ENCODE data around the gene QKI.

QKI gene

GRCh38 chr6:163501026-163501425 is 86.5 kb downstream of the QKI start:
- H3K9me3 Mint-ChIP-seq = peaks cover 89% of the 10 kb centered on the region
- no peak for TF ChIP-seq CTCF (IDR thresholded peaks at IDR 0.05)
- H3K27me3 Mint-ChIP-seq (ENCODE audit: low read depth, poor library complexity) = no peaks in the 10 kb centered on the region
- H3K27ac Mint-ChIP-seq = no peak overlapping the region
- H3K4me1 Mint-ChIP-seq = no peaks in the 10 kb centered on the region
- no peak overlapping the region for H3K4me3 Mint-ChIP-seq
- DNase-seq = no peak
- H3K36me3 Mint-ChIP-seq (ENCODE audit: low read depth) = peaks cover 95% of the 10 kb centered on the region

GRCh38 chr6:163501439-163501838 is 86.9 kb downstream of the QKI start:
- H3K27ac Mint-ChIP-seq = no peak overlapping the region
- H3K4me3 Mint-ChIP-seq = no peak overlapping the region
- peaks cover 95% of the 10 kb centered on the region for H3K36me3 Mint-ChIP-seq (ENCODE audit: low read depth)
- H3K27me3 Mint-ChIP-seq (ENCODE audit: low read depth, poor library complexity) = no peaks in the 10 kb centered on the region
- DNase-seq = no peak
- TF ChIP-seq CTCF (IDR thresholded peaks at IDR 0.05) = no peak
- peaks cover 90% of the 10 kb centered on the region for H3K9me3 Mint-ChIP-seq
- no peaks in the 10 kb centered on the region for H3K4me1 Mint-ChIP-seq

GRCh38 chr6:163504984-163505640 is 90.6 kb downstream of the QKI start:
- Mint-ChIP-seq H3K36me3 (ENCODE audit: low read depth) (peaks cover 85% of the 10 kb centered on the region), H3K4me3 (no peak overlapping the region), H3K27me3 (ENCODE audit: low read depth, poor library complexity) (no peaks in the 10 kb centered on the region), H3K4me1 (no peaks in the 10 kb centered on the region), H3K9me3 (peaks cover 83% of the 10 kb centered on the region), H3K27ac (no peak overlapping the region)
- DNase-seq = no peak
- no peak for TF ChIP-seq CTCF (IDR thresholded peaks at IDR 0.05)

DNA sequence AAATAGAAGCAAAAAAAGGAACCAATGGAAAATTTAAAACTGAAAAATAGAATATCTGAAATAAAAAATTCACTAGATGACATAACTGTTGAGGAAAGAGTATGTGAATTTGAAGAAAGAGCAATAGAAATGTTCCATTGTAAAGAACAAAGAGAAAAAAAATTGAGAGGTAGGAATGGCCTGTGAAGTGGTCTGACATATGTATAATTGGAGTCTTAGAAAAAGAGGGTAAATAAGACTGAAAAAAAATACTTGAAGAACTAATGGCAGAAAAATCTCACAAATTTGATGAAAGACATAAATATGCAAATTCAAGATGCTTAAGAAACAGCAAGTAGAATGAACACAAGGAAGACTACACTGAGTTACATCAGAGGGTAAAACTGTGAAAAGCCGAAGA is 93.4 kb downstream of the QKI start:
- no peak overlapping the region for H3K27ac Mint-ChIP-seq

DNA sequence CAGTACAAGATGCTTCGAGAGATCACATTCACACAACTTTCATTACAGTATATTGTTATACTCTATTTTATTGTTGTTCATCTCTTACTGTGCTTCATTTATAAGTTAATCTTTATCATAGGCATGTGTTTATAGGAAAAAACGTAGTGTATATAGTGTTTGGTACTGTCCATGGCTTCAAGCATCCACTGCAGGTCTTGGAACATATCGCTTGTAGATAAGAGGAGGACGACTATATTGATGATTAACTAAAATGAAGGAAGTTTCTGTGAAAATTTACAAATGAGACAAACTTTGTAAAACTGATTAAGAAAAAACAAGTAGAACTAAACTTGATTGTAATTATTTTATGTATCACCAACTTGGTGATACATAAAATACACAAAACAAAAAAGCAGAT is 98.5 kb downstream of the QKI start:
- DNase-seq = no peak
- TF ChIP-seq CTCF (IDR thresholded peaks at IDR 0.05) = no peak
- H3K9me3 Mint-ChIP-seq = peaks cover 9% of the 10 kb centered on the region
- no peak overlapping the region for H3K4me3 Mint-ChIP-seq
- H3K4me1 Mint-ChIP-seq = no peaks in the 10 kb centered on the region
- H3K36me3 Mint-ChIP-seq (ENCODE audit: low read depth) = peaks cover 25% of the 10 kb centered on the region
- H3K27ac Mint-ChIP-seq = no peak overlapping the region
- H3K27me3 Mint-ChIP-seq (ENCODE audit: low read depth, poor library complexity) = no peaks in the 10 kb centered on the region

More for the DNA sequence above, 93.4 kb downstream of the QKI start:
- no peak for TF ChIP-seq CTCF (IDR thresholded peaks at IDR 0.05)
- Mint-ChIP-seq H3K4me1 (no peaks in the 10 kb centered on the region), H3K27me3 (ENCODE audit: low read depth, poor library complexity) (no peaks in the 10 kb centered on the region), H3K9me3 (peaks cover 57% of the 10 kb centered on the region), H3K36me3 (ENCODE audit: low read depth) (peaks cover 60% of the 10 kb centered on the region), H3K4me3 (no peak overlapping the region)
- DNase-seq = no peak

GRCh38 chr6:163513570-163514166 is 99.2 kb downstream of the QKI start:
- Mint-ChIP-seq H3K4me3 (no peak overlapping the region), H3K27ac (peak overlapping the region; percentile 22), H3K4me1 (no peaks in the 10 kb centered on the region), H3K36me3 (ENCODE audit: low read depth) (peaks cover 21% of the 10 kb centered on the region), H3K27me3 (ENCODE audit: low read depth, poor library complexity) (no peaks in the 10 kb centered on the region), H3K9me3 (peaks cover 5% of the 10 kb centered on the region)
- no peak for TF ChIP-seq CTCF (IDR thresholded peaks at IDR 0.05)
- no peak for DNase-seq
